ENCODE measurements around the gene METTL24.
A peak's percentile ranks its signal among the peaks of the same experiment; 100 is the strongest.
"Not testable (repeated sequence)": the region's sequence is repeated elsewhere in the genome, so short reads cannot be mapped to it uniquely, and the experiment has no call there.

The METTL24 gene

DNA sequence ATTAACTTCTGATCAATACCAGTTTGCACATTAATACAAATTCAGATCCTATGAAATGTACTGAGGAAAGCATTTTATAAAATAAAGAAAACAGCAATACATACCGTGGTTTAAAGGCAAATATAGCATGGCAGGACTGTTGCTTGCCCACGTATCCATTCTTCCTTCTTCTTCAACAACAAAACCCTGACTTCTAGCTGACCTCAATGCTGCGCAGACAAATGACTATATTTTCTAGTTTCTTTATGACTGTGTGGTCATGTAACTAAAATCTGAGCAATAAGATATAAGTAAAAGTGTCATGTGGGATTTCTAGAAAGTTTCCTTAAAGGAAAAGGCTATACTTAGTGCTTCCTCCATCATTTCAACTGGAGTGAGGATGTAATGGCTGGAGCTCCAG is 92.9 kb downstream of the METTL24 start:
- no peak for DNase-seq (ENCODE audit: low read depth)

DNA sequence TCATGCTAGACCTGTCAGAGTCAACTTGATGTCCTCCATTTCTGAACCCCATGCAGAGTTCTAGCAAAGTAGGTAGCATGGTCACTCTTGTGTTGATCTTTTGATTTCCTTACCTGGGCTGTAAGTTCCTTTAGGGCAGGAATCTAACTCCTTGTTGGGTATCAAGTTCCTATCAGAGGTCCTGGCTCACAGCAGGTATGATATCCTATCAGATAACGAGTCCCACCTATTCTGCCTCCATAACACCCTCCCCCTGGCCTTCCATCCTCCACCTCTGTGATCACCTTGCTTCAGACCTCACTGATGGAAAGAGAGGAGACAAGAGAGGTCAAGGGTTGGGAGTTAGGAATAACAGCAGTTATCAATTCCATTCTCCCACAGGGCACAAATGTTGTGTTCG is 101.8 kb downstream of the METTL24 start:
- DNase-seq (ENCODE audit: low read depth), result no peak

DNA sequence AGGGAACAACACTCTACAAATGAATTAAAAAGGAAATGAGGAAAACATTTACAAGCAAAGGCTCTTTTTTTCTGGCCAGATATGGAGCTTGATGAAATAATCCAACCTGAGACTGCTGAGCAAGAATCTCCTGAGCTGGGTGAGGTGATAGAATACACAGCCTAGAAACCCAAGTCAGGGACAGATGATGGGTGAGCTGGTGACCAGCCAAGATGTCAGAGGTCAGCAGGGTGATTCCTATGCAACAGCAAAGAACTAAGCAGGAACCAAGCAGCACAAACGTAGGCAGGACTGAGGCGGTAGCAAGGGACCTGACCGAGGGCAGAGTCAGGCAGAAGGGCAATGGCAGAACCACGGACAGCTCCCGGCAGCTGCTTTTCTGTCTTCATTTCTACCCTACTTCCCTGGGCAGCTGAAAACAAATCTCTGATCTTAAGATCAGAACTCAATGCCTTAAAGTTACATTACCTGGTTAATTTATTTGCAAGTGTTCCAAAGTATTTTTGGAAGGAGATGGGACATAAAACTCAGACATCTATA is 102.9 kb downstream of the METTL24 start:
- no peak for DNase-seq (ENCODE audit: low read depth)

DNA sequence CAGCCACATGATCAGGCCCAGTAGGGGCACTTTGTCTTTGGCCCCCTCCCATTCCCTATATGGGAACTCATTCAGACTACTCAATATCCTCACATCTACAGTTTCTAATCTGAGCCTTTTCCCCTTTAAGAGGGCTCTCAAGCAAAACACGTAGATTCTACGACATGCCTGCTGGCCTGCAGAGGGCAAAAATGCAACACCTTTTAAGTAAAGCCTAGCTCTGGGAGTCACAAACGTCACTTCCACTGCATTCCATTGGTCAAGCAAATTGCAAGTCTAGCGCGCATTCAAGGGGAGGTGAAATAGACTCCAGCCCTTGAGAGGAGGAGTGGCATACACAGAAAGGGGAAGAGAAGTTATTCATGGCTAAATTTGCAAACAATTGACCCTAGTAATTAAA is 107.3 kb downstream of the METTL24 start:
- DNase-seq (ENCODE audit: low read depth), result no peak

DNA sequence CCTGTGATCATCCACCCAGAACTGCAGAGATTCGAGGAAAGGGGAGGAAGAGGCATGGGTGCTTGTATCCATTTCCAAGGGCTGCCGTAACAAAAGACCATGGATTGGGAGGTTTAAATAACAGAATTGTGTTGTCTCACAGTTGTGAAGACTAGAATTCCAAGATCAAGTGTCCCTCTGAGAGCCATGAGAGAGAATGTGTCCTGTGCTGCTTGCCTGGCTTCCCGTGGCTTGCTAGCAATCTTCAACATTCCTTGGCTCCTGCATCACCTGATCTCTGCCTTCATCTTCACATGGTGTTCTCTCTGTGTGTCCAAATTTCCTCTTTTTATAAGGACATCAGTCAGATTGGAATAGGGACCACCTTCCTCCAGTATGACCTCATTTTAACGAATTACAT is 108.1 kb downstream of the METTL24 start:
- no peak for DNase-seq (ENCODE audit: low read depth)

DNA sequence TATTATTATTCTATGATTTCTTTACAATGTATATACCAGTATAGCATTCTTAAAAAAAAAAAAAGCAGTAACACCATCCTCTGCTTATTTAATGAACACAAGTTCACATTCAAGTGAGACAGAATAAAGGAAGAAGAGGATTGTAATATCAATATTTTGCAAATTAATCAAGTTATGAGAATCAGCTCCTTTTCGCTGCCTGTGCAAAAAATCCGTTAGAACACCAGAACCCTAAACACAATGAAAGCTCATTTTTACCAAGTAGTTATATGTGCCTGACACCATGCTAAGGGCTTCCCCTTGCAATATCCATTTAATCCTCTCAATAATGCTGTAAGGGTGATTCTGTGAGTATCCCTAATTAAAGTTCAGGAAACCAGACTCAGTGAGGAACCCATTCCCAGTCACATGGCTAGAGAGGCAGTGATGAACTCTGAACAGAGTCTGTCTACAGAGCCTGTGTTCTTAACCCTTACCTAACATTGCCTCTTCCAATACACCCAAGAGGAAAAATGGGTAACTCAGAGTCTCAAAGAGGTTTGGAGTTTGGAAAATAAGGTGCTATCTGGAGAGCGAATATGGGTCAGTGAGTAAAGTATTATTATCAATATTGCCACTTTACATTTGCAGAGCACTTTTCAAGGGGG is 111.1 kb downstream of the METTL24 start:
- DNase-seq (ENCODE audit: low read depth), result no peak

DNA sequence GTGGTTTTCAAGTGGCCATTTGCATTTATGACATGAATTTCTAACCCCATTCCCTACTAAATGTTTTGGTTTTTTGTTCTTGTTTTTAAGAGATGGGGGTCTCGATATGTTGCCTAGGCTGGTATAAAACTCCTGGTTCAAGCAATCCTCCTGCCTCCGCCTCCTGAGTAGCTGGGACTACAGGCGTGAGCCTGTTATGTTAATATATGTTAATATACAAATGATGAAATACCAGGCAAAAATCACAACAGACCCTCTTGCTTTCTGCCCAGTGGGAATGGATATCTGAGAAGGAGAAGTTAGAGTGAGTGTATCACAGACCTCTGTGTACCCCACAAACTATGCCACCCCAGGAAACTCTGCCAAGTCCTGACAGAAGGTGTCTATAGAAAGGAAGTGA is 111.8 kb downstream of the METTL24 start:
- no peak for DNase-seq (ENCODE audit: low read depth)

DNA sequence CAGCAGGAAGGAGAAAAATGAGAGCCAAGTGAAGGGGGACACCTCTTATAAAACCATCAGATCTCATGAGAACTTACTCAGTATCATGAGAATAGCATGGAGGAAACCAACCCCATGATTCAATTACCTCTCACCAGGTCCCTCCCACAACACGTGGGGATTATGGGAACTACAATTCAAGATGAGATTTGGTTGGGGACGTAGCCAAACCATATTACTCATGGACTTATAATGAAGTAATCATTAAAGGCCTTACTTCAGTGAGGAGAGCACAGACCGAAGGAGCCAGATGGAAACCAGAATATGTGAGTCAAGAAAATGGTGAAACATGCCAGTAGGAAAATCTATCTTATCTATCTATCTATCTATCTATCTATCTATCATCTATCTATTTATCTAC is 113.5 kb downstream of the METTL24 start:
- not testable (repeated sequence) for DNase-seq (ENCODE audit: low read depth)

DNA sequence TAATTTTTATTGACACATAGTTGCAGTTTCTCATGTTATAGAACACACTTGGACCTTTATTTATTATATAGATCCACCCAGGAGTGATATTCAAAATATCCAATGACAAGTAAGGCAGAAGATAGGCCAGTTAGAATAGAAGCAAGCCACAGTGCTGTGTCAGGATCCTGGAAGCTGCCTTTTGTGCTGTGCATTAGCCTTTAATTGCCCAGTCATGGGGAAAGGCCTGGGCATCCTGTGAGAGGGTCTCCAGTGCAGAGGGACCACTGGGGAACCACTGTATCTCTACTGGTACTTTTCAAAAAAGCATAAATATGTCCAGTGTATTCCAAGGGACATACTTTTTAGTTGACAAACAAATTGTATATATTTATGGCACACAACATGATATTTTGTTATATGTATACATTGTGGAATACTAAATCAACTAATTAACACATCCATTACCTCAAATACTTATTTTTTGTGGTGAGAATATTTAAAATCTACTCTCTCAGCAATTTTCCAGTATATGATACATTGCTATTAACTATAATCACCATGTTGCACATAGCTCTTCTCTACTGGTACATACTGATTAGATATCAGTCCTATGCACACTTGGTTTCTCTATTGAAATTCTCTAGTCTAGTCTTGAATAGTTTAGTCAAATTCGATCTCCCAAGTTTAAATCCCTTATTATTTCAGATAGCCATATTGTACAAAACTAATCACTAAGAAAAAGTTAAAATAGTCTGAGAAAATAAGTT is 118.4 kb downstream of the METTL24 start:
- no peak for DNase-seq (ENCODE audit: low read depth)

DNA sequence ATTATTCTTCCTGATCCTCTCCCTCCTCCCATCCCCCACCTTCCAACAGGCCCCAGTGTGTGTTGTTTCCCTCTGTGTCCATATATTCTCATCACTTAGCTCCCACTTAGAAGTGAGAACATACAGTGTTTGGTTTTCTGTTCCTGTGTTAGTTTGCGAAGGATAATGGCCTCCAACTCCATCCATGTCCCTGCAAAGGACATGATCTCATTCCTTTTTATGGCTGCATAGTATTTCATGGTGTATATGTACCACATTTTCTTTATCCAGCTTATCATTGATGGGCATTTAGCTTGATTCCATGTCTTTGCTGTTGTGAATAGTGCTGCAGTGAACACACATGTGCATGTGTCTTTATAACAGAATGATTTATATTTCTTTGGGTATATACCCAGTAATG is 122.1 kb downstream of the METTL24 start:
- not testable (repeated sequence) for DNase-seq (ENCODE audit: low read depth)

DNA sequence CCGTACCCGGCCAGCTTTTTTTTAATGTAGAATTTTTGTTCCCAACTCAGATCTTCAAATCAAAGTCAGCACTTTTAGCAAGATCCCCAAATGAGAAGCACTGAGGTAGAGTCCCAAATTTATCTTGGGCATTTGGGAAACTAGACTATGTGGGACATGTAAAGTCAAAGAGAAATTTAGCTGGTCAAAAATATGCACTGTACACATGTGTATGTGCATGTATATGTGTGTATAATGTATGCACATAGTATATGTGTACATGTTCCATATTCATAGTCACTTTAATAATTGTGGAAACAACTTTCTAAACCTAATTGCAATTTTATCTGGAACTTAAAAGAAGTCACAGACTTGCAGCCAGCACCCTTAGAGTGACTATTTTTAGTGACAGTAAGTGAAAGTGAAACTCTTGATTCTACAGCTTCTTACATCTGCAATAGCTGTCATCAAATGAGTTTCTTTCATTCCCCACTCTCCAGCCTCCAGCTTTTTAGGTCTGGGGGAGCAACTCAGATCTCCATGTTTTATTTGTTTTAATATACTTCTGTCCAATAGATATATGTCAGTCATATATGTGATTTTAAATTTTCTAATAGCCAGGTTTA is 124.3 kb downstream of the METTL24 start:
- no peak for DNase-seq (ENCODE audit: low read depth)

DNA sequence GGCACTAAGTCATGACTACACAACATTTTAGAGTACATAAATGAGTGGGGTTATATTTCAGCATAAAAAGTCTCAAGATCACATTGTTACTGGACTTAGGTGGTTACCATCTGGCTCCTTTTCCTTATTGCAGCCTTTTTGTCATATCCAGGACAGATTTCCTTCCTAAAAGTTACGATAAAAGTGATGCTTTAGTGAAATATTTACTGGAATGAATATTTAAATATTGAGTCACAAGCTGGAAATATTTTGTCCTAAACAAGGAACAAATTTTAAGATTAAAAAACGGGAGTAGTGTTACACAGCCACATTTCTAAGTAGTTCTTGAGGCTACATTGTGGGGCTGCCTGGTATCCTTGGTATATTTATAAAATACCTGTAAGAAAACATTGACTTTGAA is 125.7 kb downstream of the METTL24 start:
- peak; percentile 53 for DNase-seq (ENCODE audit: low read depth)

DNA sequence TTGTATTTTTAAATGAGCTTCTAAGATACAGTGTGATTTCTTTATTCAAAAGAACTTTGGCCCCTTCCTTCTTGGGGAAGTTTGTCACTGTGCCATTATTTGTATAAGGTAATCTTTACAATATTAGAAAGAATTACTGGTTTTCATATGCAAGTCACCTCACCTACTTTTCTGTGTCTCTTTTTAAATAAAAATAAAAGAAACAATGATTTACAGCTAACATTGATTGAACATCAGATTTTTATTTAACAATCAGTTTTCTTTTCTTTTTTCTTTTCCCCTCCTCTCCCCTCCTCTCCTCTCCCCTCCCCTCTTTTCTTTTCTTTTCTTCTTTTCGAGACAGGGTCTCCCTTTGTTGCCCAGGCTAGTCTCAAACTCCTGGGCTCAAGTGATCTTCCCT is 131.9 kb downstream of the METTL24 start:
- no peak for DNase-seq (ENCODE audit: low read depth)

DNA sequence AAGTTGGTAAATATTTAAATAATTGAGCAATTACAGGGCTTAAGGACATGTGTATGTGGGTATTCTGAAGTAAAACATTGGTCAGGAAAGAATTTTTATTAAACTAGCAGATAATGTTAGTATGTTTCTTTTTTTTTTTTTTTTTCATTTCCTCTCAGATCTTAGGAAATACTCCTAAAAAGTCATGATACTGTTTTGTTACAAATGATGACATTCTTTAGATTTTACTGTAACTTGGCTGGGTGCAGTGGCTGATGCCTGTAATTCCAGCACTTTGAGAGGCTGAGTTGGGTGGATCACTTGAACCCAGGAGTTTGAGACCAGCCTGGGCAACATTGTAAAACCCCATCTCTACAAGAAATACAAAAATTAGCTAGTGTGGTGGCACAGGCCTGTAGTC is 136.4 kb downstream of the METTL24 start:
- no peak for DNase-seq (ENCODE audit: low read depth)

DNA sequence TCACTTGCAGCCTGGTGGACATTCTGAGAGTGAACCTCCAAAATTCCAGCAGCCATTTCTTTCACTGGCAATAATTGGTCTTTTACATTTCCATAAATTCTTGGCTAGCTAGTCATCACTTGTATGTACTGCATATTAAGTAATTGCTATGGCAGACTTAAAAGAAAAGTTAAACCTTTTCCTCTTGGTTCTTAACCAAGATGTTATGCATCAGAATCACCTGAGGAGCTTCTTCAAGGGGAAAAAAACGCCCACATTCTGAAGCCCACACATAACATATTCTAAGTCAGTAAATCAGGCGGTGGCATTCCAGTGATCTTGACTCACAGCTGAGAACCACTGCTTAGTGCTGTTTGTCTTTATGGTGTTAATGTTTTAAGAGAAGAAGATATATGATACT is 140.9 kb downstream of the METTL24 start:
- peak; percentile 24 for DNase-seq (ENCODE audit: low read depth)

DNA sequence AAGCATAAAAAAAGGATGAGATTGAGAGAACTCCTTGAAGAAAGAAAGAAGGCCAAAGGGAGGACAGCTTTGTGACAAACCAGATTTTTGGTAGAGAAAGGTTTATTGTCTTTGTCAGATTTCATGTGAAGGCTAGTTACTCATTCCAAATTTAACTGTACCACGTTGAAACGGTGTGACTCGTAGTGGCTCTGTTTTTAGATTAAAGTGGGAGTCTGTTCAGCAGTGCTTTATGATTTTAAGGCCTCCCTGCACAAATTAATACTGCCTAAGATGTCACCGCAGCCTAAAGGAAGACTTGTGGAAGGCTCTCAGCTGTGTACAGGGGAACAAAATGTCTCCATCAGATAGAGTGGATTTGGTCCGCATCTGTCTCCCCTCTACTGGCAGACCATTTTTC is 142.0 kb downstream of the METTL24 start:
- DNase-seq (ENCODE audit: low read depth), result no peak

DNA sequence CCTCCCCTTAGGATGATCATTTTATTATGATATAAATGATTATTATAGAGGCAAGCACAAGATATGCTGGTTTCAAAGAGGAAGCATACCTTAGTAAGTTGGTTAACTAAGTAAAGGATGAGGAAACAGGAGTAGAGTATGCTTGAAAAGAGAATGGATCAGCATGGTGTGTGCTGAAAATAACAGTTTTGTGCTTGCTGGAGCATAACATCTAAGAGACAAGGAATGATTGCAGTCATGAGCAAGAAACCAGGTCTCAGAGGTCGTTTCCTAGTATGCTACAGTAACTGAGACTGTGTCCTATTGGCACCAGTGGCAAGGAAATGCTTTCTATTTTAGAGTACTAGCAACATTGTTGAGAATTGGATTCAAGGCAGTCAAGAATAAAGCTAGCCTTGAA is 143.8 kb downstream of the METTL24 start:
- DNase-seq (ENCODE audit: low read depth), result no peak

DNA sequence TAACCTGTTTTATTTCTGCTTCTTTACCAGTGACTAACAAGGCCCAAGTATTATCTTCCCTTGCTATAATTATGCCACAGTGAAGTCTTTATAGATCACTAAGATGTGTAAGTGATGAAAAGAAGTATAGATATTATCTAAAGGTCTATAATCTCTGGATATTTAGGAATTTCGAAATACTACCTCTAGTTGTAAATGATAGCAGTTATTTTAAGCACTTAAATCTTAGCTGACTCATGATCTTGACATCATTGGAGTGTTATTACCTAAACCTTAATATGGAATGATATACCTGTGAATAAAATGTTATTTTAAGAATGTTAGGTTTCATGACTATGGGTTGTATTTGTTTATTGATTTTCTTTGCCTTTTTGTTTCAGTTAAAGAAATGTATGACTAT is 146.4 kb downstream of the METTL24 start:
- DNase-seq (ENCODE audit: low read depth), result no peak

DNA sequence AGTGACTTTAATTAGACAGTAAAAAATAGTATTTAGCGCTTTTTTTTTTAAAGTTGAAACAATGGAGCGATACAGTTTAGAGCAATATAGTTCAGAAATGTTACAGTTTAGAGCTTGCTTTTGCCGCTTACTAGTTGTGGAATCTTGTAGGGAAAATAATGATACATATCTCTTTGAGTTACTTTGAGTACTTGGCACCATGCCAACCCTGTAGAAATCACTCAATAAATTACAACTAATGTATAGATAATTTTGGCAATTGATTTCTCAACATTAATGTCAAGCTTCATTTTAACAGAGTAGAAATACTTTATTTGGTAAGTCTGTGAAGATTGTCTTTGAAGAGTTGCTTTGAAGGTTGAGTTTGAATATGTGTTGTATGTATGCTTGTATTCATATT is 150.5 kb downstream of the METTL24 start:
- DNase-seq (ENCODE audit: low read depth), result no peak

DNA sequence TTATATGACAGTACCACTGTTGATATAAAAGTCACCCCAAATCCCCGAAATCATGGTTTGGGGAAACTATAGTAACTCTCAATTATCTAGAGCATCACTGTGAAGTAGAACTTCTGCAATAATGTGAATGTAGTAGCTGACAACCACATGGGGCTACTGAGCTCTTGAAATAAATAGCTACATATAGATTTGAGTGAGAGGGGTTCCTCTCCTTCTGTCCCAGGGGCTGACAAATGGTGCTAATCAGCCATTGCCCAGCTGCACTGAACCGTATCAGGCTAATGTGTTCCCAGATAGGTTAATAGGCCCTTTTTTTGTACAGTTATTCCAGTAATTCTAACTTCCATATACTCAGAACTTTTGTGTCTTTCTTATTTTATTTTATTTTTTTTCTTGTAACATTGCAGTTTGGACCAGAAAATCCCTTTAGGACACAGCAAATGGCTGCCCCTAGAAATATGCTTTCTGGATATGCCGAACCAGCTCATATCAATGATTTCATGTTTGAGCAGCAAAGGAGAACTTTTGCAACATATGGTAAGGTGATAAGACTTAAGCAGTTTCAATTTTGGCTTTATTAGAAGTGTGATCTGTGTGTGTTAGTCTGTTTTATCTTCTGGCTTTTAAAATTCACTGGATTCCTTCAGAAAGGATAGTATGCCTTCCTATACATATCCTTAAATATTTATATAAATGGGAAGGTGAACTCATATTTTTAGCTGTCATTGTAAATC is 156.8 kb downstream of the METTL24 start:
- DNase-seq (ENCODE audit: low read depth), result no peak

DNA sequence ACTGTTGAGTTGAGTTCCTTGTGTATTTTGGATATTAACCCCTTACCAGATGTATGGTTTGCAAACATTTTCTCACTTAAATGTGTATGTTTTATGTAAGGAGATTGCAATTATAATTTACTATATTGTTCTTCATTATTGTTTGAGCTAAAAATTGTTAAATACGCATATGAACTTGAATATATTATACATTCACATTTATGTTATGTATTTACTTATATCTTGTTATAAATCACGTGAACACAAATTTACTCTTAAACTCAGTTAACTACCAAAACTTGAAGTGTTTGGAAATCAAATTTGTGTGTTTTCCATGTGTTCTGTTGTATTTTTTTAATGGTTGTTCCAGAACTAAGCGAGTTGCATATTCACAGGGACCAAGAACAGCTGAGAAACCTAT is 159.6 kb downstream of the METTL24 start:
- DNase-seq (ENCODE audit: low read depth), result no peak

DNA sequence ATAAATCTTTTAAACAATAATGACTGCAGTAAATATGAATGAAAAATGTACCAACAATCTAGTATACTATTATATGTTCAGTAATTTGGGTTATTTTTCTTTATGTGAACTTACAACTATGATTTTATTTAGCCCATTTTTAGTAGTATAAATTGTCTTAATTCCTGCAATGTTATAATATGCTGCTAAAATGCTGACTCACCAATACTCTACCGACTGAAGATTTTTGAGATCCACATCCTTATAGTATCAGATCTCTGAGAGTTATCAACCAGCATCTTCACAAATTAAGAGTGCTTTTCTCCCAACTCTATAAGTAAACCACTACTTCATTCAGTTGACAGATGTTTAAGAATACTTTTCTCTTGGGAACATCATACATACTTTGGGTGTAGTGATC is 161.3 kb downstream of the METTL24 start:
- no peak for DNase-seq (ENCODE audit: low read depth)

DNA sequence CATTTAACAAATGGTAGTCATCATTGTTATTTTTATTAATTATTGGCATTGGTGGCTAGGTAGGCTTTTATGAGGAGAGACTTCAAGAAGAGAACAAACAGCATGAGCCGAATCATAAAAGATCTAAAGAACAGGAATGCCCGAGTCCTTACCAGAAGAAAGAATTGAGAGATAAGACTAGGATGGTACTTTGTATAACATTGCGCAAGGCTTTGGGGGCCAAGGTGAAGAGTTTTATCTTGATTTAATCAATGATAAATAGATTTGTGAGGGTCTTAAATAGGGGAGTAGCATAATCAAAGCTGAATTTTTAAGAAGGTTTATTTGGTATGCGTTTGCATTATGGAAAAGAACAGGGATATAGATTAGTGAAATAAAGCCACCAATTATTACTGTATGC is 162.5 kb downstream of the METTL24 start:
- DNase-seq (ENCODE audit: low read depth), result no peak

Data from HS-5 (cell line).